Right kidney (tissue), 9 donors: ENCODE results near the gene MYL6B.

ENCODE experiments used
- DNase-seq: peaks from one replicate; pipeline ENCODE4 v3.0.0-alpha.2; 2016
- long read RNA-seq, 8 donors: transcript quantifications; one replicate each; lab custom pipeline, GENCODE V29; 2026

MYL6B gene
- long read RNA-seq, donor 1, transcript MYL6B-202 (2 exons, 887 nt), result minor isoform, 14 of 158 reads
- long read RNA-seq, donor 1, transcript MYL6B-208 (3 exons, 322 nt), result major isoform, 37 of 158 reads
- long read RNA-seq, donor 1, partial matches to known transcripts, result 50 of 158 reads
- long read RNA-seq, donor 1, other reads (novel, unspliced or antisense), result 50 of 158 reads
- long read RNA-seq, donor 2, transcript MYL6B-208 (3 exons, 322 nt), result major isoform, 18 of 49 reads
- long read RNA-seq, donor 2, partial matches to known transcripts, result 0 of 49 reads
- long read RNA-seq, donor 2, other reads (novel, unspliced or antisense), result 20 of 49 reads
- long read RNA-seq, donor 3, transcript MYL6B-205 (2 exons, 221 nt), result minor isoform, 5 of 36 reads
- long read RNA-seq, donor 3, transcript MYL6B-208 (3 exons, 322 nt), result major isoform, 11 of 36 reads
- long read RNA-seq, donor 3, partial matches to known transcripts, result 6 of 36 reads
- long read RNA-seq, donor 3, other reads (novel, unspliced or antisense), result 12 of 36 reads
- long read RNA-seq, donor 4, transcript MYL6B-208 (3 exons, 322 nt), result major isoform, 16 of 165 reads
- long read RNA-seq, donor 4, partial matches to known transcripts, result 107 of 165 reads
- long read RNA-seq, donor 4, other reads (novel, unspliced or antisense), result 31 of 165 reads
- long read RNA-seq, donor 5, transcript MYL6B-202 (2 exons, 887 nt), result minor isoform, 8 of 134 reads
- long read RNA-seq, donor 5, transcript MYL6B-208 (3 exons, 322 nt), result major isoform, 30 of 134 reads
- long read RNA-seq, donor 5, partial matches to known transcripts, result 59 of 134 reads
- long read RNA-seq, donor 5, other reads (novel, unspliced or antisense), result 32 of 134 reads
- long read RNA-seq, donor 6, transcript MYL6B-208 (3 exons, 322 nt), result major isoform, 32 of 74 reads
- long read RNA-seq, donor 6, transcript MYL6B-202 (2 exons, 887 nt), result minor isoform, 5 of 74 reads
- long read RNA-seq, donor 6, partial matches to known transcripts, result 8 of 74 reads
- long read RNA-seq, donor 6, other reads (novel, unspliced or antisense), result 23 of 74 reads
- long read RNA-seq, donor 7, transcript MYL6B-208 (3 exons, 322 nt), result major isoform, 33 of 109 reads
- long read RNA-seq, donor 7, partial matches to known transcripts, result 28 of 109 reads
- long read RNA-seq, donor 7, other reads (novel, unspliced or antisense), result 43 of 109 reads
- long read RNA-seq, donor 8, transcript MYL6B-208 (3 exons, 322 nt), result major isoform, 13 of 251 reads
- long read RNA-seq, donor 8, partial matches to known transcripts, result 197 of 251 reads
- long read RNA-seq, donor 8, other reads (novel, unspliced or antisense), result 33 of 251 reads

DNA sequence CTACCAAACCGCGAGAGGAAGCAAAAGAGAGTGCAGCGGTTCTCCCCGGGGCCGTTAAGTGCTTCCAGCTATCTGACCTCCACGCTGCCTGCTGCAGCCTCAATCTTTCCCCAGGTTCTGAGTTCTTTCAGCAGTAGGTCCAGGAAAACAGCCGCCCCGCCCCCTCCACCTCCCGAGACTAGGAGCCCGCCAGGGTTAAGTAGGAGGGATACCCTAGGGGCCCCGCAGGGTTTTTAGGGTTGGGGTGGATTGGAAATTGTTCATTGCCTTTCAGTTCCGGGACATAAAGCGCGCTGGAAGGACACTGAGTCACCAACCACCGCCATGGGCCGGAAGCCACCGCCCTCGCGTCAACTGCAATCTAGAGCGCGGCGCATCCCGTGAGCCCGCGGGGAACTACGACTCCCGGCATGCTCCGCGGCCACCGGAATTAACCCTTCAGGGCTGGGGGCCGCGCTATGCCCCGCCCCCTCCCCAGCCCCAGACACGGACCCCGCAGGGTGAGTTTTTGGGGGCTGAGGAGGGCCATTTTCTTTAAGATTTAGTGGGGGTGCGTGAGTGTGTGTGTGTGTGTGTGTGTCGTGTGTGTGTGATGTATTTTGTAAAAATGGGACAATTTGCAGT lies at the start of gene MYL6B:
Gene MYL6B, plus strand, starts transcription at position 456 of the 624 bp plus-strand sequence. CDS start 1,332 bp downstream, outside the sequence.
- peak; percentile 92 for DNase-seq

DNA sequence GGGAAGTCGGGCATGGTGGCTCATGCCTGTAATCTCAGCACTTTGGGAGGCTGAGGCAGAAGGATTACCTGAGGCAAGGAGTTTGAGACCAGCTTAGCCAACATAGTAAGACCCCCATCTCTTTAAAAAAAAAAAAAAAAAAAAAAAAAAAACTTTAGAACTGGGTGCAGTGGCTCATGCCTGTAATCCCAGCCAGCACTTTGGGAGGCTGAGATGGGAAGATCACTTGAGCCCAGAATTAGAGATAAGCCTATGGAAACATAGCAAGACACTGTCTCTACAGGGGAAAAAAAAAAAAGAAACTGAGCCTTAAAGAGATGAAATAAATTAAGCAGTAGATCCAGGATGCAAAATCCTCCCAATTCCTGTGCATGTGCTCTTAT lies 49.7 kb upstream of the MYL6B start:
- no peak for DNase-seq

DNA sequence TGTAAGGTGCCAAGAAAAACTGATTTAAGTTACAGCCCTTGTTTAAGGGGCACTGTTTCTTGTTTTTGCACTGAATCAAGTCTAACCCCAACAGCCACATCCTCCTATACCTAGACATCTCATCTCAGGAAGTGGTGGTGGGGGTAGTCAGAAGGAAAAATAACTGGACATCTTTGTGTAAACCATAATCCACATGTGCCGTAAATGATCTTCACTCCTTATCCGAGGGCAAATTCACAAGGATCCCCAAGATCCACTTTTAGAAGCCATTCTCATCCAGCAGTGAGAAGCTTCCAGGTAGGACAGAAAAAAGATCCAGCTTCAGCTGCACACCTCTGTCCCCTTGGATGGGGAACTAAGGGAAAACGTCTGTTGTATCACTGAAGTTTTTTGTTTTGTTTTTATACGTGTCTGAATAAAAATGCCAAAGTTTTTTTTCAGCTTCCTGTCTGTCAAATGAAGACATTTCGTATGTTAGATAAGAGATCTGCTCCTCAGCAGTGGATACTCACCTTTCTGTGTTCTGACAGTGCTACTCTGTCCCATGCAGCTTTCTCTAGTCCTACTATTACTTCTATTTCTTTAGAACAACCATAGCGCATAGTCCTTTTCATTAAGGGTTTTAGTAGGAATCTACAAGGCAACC lies 49.2 kb upstream of the MYL6B start:
- no peak for DNase-seq

DNA sequence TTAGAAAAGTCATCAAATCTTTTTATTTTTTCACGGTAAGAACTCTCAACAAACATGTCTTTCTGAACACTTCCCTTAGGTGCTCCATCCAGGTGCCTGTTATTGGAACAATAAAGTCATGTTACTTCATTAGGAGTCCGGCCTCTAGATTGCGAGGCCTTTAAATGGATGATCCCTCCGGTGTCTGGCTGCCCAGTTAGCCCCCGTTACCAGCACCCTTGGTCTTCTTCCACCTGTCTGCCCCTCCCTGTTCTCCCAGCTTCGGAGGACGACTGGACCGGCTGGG lies 48.6 kb upstream of the MYL6B start:
- DNase-seq, result no peak

DNA sequence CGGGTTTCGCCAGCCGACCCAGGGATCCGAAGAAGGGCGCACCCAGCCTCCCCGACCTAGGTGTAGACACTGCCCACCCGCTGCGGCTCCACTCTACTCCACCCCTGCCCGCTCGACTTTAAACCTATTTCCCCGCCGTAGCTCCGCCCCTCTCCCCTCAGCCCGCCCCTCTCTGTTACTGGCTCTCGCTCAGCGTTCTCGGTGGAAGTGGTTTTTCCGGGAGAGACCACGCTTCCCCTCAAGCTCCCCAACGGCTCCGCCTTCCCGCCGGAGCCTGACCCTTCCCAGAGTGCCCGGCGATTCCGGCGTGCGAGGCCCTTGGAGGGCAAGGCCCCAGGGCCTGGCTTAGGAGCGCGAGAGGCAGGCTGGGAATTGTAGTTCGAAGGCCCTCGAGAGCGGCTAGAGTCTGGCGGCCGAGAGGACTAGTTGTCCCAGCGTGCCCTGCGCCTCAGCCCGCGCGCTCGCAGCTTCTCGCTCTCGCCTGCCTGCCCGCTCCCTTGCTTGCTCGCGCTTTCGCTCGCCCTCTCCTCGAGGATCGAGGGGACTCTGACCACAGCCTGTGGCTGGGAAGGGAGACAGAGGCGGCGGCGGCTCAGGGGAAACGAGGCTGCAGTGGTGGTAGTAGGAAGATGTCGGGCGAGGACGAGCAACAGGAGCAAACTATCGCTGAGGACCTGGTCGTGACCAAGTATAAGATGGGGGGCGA lies 48.1 kb upstream of the MYL6B start, which contains the start of gene PA2G4:
Gene PA2G4, plus strand, starts transcription at position 451 of the 706 bp plus-strand sequence. Its CDS starts 179 bp downstream, at position 630.
- peak; percentile 85 for DNase-seq

DNA sequence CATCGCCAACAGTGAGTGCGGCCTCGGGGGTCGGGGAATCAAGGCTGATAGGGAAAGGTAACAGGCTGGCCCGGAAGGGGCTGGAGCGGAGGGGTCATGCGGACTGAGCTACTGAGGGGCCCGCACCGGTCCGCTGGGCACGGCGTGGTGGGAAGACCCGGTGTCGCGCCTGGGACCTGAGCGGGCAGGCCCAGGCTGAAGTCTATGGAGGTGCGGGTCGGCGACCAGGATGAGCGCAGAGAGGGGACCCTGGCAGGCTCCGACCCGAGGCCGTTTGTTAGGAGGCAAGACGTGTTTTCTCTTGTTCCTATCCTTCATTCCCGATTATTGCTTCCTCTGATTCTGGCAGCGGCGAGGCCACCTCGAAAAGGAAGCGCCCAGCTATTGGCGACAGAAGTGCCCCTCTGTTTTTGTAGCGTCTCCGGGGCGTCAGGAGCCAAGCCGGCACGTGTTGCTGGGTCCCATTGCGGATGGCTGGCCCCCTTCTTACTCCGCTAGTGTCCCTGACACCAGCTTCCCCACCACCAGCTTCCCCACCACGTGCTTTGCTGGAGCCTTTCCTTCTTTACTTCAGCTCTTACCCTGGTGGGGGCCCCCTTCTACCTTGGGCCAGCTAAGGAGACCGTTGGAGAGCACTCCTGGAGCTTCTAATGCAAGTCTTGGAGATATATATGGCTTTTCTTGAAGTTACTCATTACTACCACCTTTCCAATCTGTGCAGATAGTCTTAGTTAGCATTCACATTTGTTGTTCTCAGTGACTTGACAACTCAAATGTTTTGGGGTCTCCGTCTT lies 47.4 kb upstream of the MYL6B start:
- DNase-seq, result no peak

DNA sequence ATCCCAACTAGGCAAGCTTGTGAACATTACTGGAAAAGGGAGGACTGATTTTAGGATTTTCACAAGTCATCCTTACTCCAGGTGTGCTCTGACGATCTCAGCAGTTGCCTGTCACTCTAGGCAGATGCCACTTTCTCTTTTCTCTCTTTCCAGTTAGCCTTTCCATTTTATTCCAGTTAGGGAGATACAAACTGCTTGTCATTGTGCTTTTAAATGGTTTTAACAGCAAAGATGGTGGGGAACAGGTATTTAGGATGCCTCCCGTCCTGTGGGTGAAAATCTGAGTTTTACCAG lies 46.8 kb upstream of the MYL6B start:
- DNase-seq, result no peak

DNA sequence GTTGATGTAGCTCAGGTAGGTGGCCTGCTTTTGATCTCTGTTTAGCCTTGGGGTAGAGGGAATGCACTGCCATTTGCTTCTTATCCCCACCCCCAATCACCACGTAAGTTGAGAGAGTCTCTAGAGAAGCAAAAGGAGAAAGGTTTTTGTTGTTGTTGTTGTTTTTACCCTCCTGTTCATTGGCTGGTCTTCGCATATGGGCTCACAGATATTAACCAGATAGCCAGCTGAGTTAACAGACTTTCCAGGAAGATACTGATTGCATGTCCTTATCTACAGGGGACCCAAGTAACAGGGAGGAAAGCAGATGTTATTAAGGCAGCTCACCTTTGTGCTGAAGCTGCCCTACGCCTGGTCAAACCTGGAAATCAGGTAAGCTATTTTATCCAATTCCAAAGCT lies 45.1 kb upstream of the MYL6B start:
- DNase-seq, result no peak

DNA sequence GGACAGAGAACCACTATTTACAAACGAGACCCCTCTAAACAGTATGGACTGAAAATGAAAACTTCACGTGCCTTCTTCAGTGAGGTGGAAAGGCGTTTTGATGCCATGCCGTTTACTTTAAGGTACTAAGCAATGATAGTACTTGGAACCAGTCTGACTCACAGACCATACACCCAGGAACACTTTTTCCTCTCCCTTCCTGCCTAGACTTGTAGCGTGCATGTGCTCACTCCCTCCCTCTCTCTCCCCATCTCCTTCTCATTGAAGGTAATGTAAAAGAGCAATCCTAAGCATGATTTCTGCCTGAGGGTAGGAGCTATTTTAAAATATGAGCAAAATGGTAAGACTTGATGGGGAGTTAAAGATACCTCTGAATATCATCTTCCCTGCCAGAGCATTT lies 41.8 kb upstream of the MYL6B start:
- DNase-seq, result no peak

DNA sequence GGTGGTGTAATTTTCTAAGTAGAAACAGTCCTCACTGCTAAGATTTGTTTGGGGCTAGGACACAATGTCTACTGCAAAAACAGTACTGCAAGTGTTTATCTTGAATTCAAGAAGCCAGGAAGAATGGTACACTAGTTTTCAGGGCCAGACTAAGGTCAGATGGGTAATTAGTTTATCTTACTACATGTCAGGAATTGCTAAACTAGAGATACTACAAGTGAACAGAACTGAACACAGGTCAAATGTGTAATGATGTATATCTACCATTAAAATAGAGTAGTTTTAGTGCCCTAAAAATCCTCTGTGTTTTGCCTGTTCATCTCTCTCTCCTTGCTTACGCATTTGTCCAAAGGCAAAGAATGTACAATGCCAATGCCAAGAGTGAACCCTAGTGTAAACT lies 38.3 kb upstream of the MYL6B start:
- no peak for DNase-seq

DNA sequence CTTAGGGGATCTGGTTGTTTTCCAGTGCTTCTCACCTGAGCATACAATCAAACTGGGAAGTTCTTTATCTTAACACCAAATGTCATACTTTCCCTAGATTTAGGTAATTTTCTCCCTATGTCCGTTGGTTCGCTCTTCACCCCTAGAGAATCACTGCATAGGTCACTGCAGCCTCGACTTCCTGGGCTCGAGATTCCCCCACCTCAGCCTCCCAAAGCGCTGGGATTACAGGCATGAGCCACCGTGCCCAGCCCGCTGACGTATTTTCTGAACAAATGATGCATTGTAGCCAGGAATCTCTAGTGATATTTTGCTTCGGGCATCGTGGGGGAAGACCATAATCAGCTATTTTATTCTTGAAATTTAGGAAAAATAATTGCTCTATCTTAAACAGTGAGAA lies 37.1 kb upstream of the MYL6B start:
- DNase-seq, result no peak

DNA sequence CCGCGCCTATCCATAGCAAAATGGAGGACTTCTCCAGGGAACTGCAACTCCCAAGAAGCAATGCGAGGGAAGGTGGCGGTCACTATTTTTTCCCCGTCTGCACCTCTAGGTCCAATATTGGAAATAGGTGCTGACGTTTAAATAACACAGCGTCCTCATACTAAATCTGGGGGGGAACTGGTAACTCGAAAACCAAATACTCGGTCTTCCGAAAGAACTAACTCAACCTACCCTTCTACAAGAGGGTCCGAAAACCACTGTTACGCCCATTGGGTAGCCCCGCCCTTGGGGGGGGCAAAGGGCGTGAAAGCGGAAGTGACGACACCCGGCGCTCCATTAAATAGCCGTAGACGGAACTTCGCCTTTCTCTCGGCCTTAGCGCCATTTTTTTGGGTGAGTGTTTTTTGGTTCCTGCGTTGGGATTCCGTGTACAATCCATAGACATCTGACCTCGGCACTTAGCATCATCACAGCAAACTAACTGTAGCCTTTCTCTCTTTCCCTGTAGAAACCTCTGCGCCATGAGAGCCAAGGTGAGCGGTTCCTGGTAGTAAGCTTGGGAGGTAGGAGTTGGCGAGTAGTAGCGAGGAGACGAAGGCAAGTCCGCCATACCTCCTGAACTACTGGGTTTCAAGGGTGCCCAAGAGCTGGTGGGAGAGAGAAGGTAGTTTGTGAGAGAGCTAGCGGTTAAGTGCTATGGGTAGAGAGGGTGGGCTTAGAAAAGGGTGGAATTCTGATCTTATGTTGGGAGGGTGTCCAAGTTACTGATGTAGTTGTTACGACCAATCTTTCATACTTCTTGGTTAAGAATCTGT lies 35.9 kb upstream of the MYL6B start, which contains the start of gene RPL41:
Gene RPL41, plus strand, starts transcription at position 367 of the 815 bp plus-strand sequence.
- peak; percentile 99 for DNase-seq

DNA sequence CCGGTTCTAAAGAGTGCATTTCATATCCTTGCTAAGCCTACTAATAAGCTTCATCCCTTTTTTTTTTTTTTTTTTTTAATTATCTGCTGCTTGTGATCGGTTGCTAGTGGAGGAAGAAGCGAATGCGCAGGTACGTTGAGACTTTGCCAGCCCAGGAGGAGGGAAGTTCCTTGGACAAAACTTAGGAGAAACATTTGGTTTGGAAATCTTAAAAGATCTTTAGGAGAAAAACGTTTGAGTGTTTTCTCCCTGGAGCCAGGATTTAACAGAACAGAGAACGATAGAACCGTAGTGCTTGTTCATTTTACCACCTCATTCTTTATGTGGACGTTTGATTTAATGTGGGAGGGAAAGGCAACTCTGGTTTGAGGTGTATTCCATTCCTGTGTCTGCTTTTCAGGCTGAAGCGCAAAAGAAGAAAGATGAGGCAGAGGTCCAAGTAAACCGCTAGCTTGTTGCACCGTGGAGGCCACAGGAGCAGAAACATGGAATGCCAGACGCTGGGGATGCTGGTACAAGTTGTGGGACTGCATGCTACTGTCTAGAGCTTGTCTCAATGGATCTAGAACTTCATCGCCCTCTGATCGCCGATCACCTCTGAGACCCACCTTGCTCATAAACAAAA lies 35.2 kb upstream of the MYL6B start:
- DNase-seq, result peak; percentile 25

DNA sequence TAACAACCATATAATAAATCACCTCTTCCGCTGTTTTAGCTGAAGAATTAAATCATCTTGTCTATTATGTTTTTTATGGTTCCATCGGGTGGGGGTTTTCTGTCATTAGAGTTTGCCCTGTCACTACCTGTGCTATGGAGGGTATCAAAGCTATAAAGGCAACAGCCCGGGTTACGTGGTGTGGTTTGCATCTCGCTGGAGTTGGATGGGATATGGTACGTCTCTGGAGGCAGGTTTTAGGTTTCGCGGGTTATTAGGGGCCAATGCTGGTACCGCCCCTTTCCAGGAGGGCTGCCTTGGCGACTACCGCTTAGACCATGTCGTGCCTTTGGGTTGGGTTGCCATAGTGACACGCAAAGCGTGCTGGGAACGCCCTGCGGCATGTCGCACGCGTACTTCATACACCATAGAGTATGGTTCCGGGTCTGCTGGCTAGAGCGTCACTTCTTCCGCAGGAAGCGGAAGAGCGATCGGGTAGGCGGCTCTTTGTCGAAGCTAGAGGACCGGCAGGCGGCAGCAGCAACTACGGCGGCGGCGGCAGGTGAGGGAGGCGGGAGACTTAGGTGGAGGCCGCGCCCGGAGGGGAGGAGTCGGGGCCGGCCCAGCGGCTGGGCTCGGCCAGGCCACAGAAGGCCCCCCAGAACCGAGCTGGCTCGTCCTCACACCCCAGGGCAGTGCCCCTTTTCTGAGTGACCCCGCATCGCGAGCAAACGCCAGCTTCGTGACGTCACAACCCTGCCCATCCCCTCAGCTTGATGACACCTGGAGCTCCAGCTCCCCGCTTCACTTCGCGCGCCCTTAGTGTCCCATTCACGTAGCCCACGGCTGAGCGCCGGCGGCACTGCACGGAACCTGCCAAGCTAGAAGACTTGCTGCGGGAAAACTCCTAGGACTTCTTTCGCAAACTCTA lies 34.4 kb upstream of the MYL6B start, which contains the start of gene ZC3H10:
Gene ZC3H10, plus strand, starts transcription at position 489 of the 910 bp plus-strand sequence. CDS start 2,297 bp downstream, outside the sequence.
- peak; percentile 95 for DNase-seq

DNA sequence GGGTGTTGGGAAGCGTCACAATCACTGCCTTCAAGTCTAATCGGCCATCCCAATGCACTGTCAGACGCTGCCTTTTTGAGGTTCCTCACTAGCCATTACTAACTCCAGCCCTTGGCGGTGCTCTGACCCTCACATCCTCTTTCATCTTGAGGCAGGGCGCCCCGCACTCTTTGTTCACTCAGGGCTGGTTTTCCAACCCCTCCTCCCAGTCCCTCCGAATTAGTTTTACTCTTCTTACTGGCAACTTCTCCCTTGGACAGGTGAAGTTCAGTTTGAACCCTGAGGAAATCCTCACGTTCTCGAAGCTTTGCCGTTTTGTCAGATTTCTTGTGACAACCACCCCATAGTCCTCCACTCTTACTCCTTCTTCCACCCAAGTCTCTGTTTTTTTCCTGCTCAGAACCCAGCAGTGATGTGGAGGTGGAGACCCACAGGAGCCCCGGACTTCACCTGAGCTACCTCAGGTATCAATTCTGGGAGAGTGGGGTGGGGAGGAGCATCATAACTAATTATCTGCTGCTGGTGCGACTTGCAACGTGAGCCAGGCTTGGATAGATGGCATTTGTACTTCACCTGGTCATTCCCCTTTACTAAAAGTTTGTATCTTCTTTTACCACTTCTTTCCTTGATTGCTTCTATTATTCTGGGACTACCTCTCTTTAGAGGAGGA lies 33.6 kb upstream of the MYL6B start:
- peak; percentile 51 for DNase-seq

DNA sequence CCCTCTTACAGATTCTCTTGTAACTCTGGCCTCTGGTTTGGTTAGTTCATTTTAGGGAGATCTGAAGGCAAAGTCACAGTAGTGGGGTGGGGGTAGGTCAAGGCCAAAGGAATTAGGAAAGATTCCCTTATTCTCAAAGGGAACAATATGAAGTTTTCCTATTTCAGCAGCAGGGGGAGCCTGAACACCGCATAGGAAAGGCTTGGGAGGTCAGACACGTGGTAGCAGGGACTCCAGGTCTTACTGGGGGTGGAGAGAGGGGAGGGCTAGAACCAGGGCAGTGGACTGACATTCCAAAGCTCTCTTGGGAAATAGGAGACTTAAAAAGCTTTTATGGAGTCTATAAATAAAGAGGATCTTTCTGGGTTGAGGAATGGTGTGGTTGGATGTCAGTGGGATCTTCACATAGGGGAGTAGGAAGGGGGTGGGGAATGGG lies 33.0 kb upstream of the MYL6B start:
- peak; percentile 56 for DNase-seq
